Caco-2 (cell line): Measurements from ENCODE around the gene NIPSNAP3A. TPM values are rescaled to one million over a fixed set of nuclear protein-coding genes. Genes with fewer than 3 reads are reported as not detected.

Experiments used
- BruUV-seq: library from RNA; stranded (reverse); fragments of 400-500 nt; replicated peaks from 2 replicates; lab custom pipeline; 2021; lab: Mats Ljungman, UMichigan
- CTCF ChIA-PET: fragments of 300-600 bp; sonication (Branson Sonifier 250); formaldehyde crosslinking; loops from one replicate; lab custom pipeline; 2022; ENCODE audit warnings: antibody characterized with exemption; lab: Charles Lee
- POLR2A ChIA-PET: fragments of 300-600 bp; sonication (Branson Sonifier 250); formaldehyde crosslinking; loops from one replicate; lab custom pipeline; 2022; ENCODE audit warnings: antibody characterized with exemption; lab: Charles Lee
- DNase-seq, 2 experiments: peaks; one replicate each; pipeline versions ENCODE4 v3.0.0 to v3.0.0-alpha.2; 2020 to 2022
- H3K27me3 ChIP-seq: replicated peaks from 2 replicates; pipeline ENCODE4 v1.6.0; 2011; ENCODE audit warnings: low read length; ENCODE audit not compliant: control insufficient read depth, insufficient read depth
- H3K36me3 ChIP-seq: 2 replicates; pipeline ENCODE4 v1.5.1; 2011; ENCODE audit warnings: low read length; ENCODE audit not compliant: control insufficient read depth, insufficient read depth
- H3K4me1 ChIP-seq: fragments of 250-450 bp; sonication (Bioruptor Pico); 2 replicates; pipeline ENCODE4 v1.5.1; 2020; ENCODE audit warnings: mild to moderate bottlenecking
- H3K4me3 ChIP-seq: 2 replicates; pipeline ENCODE4 v1.5.1; 2011; ENCODE audit warnings: low read depth, mild to moderate bottlenecking, control low read depth, low read length
- H3K9me3 ChIP-seq: fragments of 250-450 bp; sonication (Bioruptor Pico); 2 replicates; pipeline ENCODE4 v1.5.1; 2020; ENCODE audit warnings: mild to moderate bottlenecking, moderate library complexity
- H3K27ac Mint-ChIP-seq: one replicate; pipeline ENCODE4 v1.8.0; 2022; ENCODE audit warnings: mixed read lengths; ENCODE audit not compliant: unreplicated experiment
- H3K27me3 Mint-ChIP-seq: one replicate; pipeline ENCODE4 v1.8.0; 2022; ENCODE audit warnings: mixed read lengths; ENCODE audit not compliant: insufficient read depth, unreplicated experiment
- H3K36me3 Mint-ChIP-seq: one replicate; pipeline ENCODE4 v1.8.0; 2022; ENCODE audit warnings: mild to moderate bottlenecking, mixed read lengths; ENCODE audit not compliant: insufficient read depth, unreplicated experiment
- H3K4me1 Mint-ChIP-seq: one replicate; pipeline ENCODE4 v1.8.0; 2022; ENCODE audit warnings: low read depth, mixed read lengths; ENCODE audit not compliant: unreplicated experiment
- H3K4me3 Mint-ChIP-seq: one replicate; pipeline ENCODE4 v1.8.0; 2022; ENCODE audit warnings: mild to moderate bottlenecking, moderate library complexity, mixed read lengths; ENCODE audit not compliant: unreplicated experiment
- H3K9me3 Mint-ChIP-seq: one replicate; pipeline ENCODE4 v1.8.0; 2022; ENCODE audit warnings: mixed read lengths; ENCODE audit not compliant: unreplicated experiment
- CTCF ChIP-seq, 2 experiments: fragments of 200-600 bp in 1 of 2; IDR thresholded peaks; 1 replicate in 1 of 2; 2 replicates in 1 of 2; pipeline versions ENCODE4 v1.5.1 to v1.8.0; 2011 to 2022; ENCODE audit warnings: antibody characterized with exemption in 1 of 2, control low read depth in 1 of 2, inconsistent platforms in 1 of 2, low read depth in 1 of 2, low read length in 1 of 2, mild to moderate bottlenecking in 1 of 2, moderate library complexity in 1 of 2; ENCODE audit not compliant: insufficient read depth in 1 of 2, severe bottlenecking in 1 of 2, unreplicated experiment in 1 of 2
- intact Hi-C: fragments of 100-400 bp; cut with micrococcal nuclease; formaldehyde crosslinking; loops from one replicate; pipeline ENCODE4 v1.10.0; 2022; ENCODE audit not compliant: unreplicated experiment
- total RNA-seq: library from RNA; stranded (reverse); gene quantifications from 2 replicates; pipeline ENCODE4 v1.2.3, GENCODE V29; 2022

NIPSNAP3A gene
- total RNA-seq, 1 experiment from 2014 or later: 19.0 TPM

GRCh38 chr9:104808035-104808614, 60.6 kb downstream of the NIPSNAP3A start:
- Histone ChIP-seq H3K36me3 (peaks cover 6% of the 10 kb centered on the region), H3K4me1 (no peaks in the 10 kb centered on the region), H3K9me3 (no peaks in the 10 kb centered on the region), H3K4me3 (no peak overlapping the region), H3K27me3 (no peaks in the 10 kb centered on the region)
- BruUV-seq: no TSS peak
- TF ChIP-seq CTCF (IDR thresholded peaks at IDR 0.05; ENCODE audit: insufficient read depth in 1 of 2, low read depth in 1 of 2, low read length in 1 of 2, severe bottlenecking in 1 of 2, unreplicated experiment in 1 of 2): no peak
- no peak for DNase-seq
- H3K4me1 Mint-ChIP-seq: no peaks in the 10 kb centered on the region
- H3K27me3 Mint-ChIP-seq: no peaks in the 10 kb centered on the region
- intact Hi-C loops: no loop called here
- H3K36me3 Mint-ChIP-seq: peaks cover 18% of the 10 kb centered on the region
- H3K9me3 Mint-ChIP-seq: no peaks in the 10 kb centered on the region
- ChIA-PET CTCF (interaction anchor here (0.6 kb wide), 1 partner anchor 25 kb away, joined by 3 read pairs; no protein-coding TSS in a partner anchor), POLR2A (no interaction called here)
- no peak overlapping the region for H3K4me3 Mint-ChIP-seq
- no peak overlapping the region for H3K27ac Mint-ChIP-seq

Other genes starting within 250 kb of the NIPSNAP3A start
- gene OR13F1, start 243.4 kb upstream of the NIPSNAP3A start, total RNA-seq: not detected in 2 replicates
- gene OR13C4, start 220.5 kb upstream of the NIPSNAP3A start, total RNA-seq: not detected in 2 replicates
- gene OR13C3, start 210.8 kb upstream of the NIPSNAP3A start, total RNA-seq: not detected in 2 replicates
- not detected in 2 replicates for gene OR13C8, start 178.5 kb upstream of the NIPSNAP3A start, total RNA-seq
- not detected in 2 replicates for gene OR13C5, start 148.3 kb upstream of the NIPSNAP3A start, total RNA-seq
- not detected in 2 replicates for gene OR13C2, start 142.1 kb upstream of the NIPSNAP3A start, total RNA-seq
- not detected in 2 replicates for gene OR13C9, start 129.5 kb upstream of the NIPSNAP3A start, total RNA-seq
- not detected in 2 replicates for gene OR13D1, start 53.2 kb upstream of the NIPSNAP3A start, total RNA-seq
- gene NIPSNAP3B, start 16.4 kb downstream of the NIPSNAP3A start, total RNA-seq: 1.7 and 2.0 TPM in 2 replicates
- gene ABCA1, start 180.5 kb downstream of the NIPSNAP3A start, total RNA-seq: 14.0 and 20.7 TPM in 2 replicates